GM18907 (cell line): ENCODE results near the gene KRTAP5-3.
"Not testable (repeated sequence)": the region's sequence is repeated elsewhere in the genome, so short reads cannot be mapped to it uniquely, and the experiment has no call there.

Experiments
- ATAC-seq: cut with Tn5 transposase; IDR thresholded peaks from one replicate; pipeline ENCODE4 v1.9.1; 2021; ENCODE audit warnings: mild to moderate bottlenecking, moderate library complexity; ENCODE audit not compliant: unreplicated experiment

Gene KRTAP5-3

GRCh38 chr11:1584661-1585370 lies 23.4 kb downstream of the KRTAP5-3 start, which contains the start of gene KRTAP5-1:
Gene KRTAP5-1, minus strand, starts transcription at chr11:1585283. Its CDS starts 34 bp downstream, at chr11:1585249.
- ATAC-seq = not testable (repeated sequence)

GRCh38 chr11:1582909-1583308 lies 25.4 kb downstream of the KRTAP5-3 start:
- not testable (repeated sequence) for ATAC-seq

GRCh38 chr11:1581976-1582375 lies 26.3 kb downstream of the KRTAP5-3 start:
- ATAC-seq = no peak

- no peak for ATAC-seq
Measured at GRCh38 chr11:1576825-1577224, 31.4 kb downstream of the KRTAP5-3 start.

- not testable (repeated sequence) for ATAC-seq
Measured at GRCh38 chr11:1575756-1576155, 32.5 kb downstream of the KRTAP5-3 start.

- ATAC-seq = no peak
Measured at GRCh38 chr11:1574933-1575242, 33.4 kb downstream of the KRTAP5-3 start.

- ATAC-seq = peak; percentile 44
Measured at GRCh38 chr11:1574238-1574932, 33.9 kb downstream of the KRTAP5-3 start.

- ATAC-seq = no peak
Measured at GRCh38 chr11:1573903-1574237, 34.4 kb downstream of the KRTAP5-3 start.

GRCh38 chr11:1573077-1573902 lies 35.0 kb downstream of the KRTAP5-3 start:
- no peak for ATAC-seq

GRCh38 chr11:1572197-1573076 lies 35.8 kb downstream of the KRTAP5-3 start, which contains the start of gene DUSP8:
Gene DUSP8, minus strand, starts transcription at chr11:1572271. Its CDS starts 6,445 bp downstream, at chr11:1565826.
- no peak for ATAC-seq

- no peak for ATAC-seq
Measured at GRCh38 chr11:1571760-1572196, 36.5 kb downstream of the KRTAP5-3 start.

GRCh38 chr11:1570896-1571759 lies 37.1 kb downstream of the KRTAP5-3 start:
- ATAC-seq = no peak

GRCh38 chr11:1570531-1570895 lies 37.8 kb downstream of the KRTAP5-3 start:
- ATAC-seq = no peak

GRCh38 chr11:1570001-1570453 lies 38.2 kb downstream of the KRTAP5-3 start:
- ATAC-seq = no peak

GRCh38 chr11:1569251-1569780 lies 38.9 kb downstream of the KRTAP5-3 start:
- no peak for ATAC-seq

GRCh38 chr11:1568441-1568911 lies 39.8 kb downstream of the KRTAP5-3 start:
- ATAC-seq = no peak

GRCh38 chr11:1567721-1568100 lies 40.6 kb downstream of the KRTAP5-3 start:
- ATAC-seq = no peak

GRCh38 chr11:1567052-1567720 lies 41.1 kb downstream of the KRTAP5-3 start:
- no peak for ATAC-seq
